ENCODE data around the gene PLD1. TPM values are rescaled to one million over a fixed set of nuclear protein-coding genes. Genes with fewer than 3 reads are reported as not detected.
"Not testable (repeated sequence)": the region's sequence is repeated elsewhere in the genome, so short reads cannot be mapped to it uniquely, and the experiment has no call there.

The PLD1 gene
- total RNA-seq, 4 donors from 2014 or later = 7.0 to 17.1 (median 13.6) TPM

DNA sequence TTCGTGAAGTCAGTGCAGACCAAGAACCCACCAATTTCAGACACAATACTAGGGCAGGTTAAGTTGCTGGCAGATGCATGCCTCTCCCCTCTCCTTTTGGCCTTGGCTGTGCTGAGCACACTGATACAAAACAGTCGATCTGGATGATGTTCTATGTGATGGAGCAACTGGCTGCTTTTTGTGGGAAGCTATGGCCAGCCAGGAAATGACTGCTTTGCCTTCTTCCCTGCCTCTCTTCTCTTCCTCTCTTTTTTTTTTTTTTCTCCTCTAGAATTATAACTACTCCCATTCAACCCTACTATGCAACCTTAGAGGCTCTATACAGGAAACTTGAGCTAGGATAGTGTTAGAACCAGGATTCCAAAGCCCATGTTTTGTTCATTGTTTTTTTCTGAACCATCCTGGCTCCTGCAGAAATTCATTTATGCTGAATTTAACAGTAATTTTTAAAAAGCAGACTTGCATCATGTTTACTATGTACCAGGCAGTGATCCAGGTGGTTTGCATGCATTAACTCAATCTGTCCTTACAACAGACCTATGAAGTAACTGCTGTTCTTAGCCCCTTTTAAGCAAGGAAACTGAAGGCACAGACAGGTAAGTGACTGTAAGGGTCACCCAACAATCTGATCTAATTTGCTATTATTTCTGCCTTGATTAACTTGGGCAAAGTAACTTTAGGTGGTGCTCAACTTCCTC lies 62.9 kb downstream of the PLD1 start:
- H3K4me1 ChIP-seq = peaks cover 0 to 9% (median 5%) of the 10 kb centered on the region in 3 donors
- 44 to 70% methylated on average over 1 to 2 of the region's 2 CpGs for WGBS, 2 donors (ENCODE audit: low coverage in 1 of 2)
- ATAC-seq = no peak
- H3K27ac ChIP-seq = no peak overlapping the region
- H3K27me3 ChIP-seq = no peaks in the 10 kb centered on the region
- TF ChIP-seq POLR2A (IDR thresholded peaks at IDR 0.05) (no peak), CTCF (IDR thresholded peaks at IDR 0.05) (no peak)
- peaks cover 0 to 6% of the 10 kb centered on the region in 2 donors for H3K36me3 ChIP-seq
- no peak overlapping the region for H3K4me3 ChIP-seq
- no peaks in the 10 kb centered on the region for H3K9me3 ChIP-seq

GRCh38 chr3:171746320-171747222 lies 63.7 kb downstream of the PLD1 start:
- H3K27ac ChIP-seq, H3K9me3 ChIP-seq, H3K4me3 ChIP-seq, H3K27me3 ChIP-seq, H3K36me3 ChIP-seq, ATAC-seq, H3K4me1 ChIP-seq: not testable (repeated sequence)
- 80 to 94% methylated on average over 1 to 6 of the region's 11 CpGs for WGBS, 2 donors (ENCODE audit: low coverage in 1 of 2)

DNA sequence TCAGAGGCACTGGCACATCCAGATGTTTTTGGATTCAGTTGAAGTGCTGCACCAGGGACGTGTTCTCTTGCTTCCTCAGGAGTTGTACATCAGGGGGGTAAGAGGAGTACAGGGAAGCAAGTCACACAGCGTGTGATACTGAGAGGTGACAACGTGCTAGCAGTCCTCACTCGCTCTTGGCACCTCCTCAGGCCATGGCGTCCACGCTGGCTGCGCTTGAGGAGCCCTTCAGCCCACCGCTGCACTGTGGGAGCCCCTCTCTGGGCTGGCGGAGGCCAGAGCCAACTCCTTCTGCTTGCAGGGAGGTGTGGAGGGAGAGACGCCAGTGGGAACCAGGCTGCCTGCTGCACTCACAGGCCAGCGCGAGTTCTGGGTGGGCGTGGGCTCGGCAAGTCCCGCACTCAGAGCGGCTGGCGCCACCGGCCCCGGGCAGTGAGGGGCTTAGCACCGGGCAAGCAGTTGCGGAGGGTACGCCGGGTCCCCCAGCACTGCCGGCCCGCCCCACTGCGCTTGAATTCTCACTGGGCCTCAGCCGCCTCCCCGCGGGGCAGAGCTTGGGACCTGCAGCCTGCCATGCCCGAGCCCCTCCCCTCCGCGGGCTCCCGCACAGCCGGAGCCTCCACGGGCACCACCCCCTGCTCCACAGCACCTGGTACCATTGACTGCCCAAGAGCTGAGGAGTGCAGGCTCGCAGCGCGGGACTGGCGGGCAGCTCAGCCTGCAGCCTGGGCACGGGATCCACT lies 64.5 kb downstream of the PLD1 start:
- TF ChIP-seq POLR2A (IDR thresholded peaks at IDR 0.05) (no peak), EP300 (IDR thresholded peaks at IDR 0.05) (no peak), CTCF (IDR thresholded peaks at IDR 0.05) (no peak), POLR2AphosphoS5 (IDR thresholded peaks at IDR 0.05) (no peak)
- Histone ChIP-seq H3K36me3 (peaks cover 0 to 6% of the 10 kb centered on the region in 2 donors), H3K9me3 (no peaks in the 10 kb centered on the region), H3K4me1 (peaks cover 0 to 9% (median 5%) of the 10 kb centered on the region in 3 donors), H3K27ac (no peak overlapping the region), H3K4me3 (no peak overlapping the region), H3K27me3 (no peaks in the 10 kb centered on the region)
- no peak for ATAC-seq
- 90 to 100% methylated on average over 1 to 2 of the region's 40 CpGs for WGBS, 2 donors (ENCODE audit: low coverage in 1 of 2)

- Histone ChIP-seq H3K27me3 (no peaks in the 10 kb centered on the region), H3K36me3 (peaks cover 0 to 6% of the 10 kb centered on the region in 2 donors), H3K4me3 (no peak overlapping the region), H3K4me1 (peaks cover 0 to 9% (median 5%) of the 10 kb centered on the region in 3 donors), H3K27ac (no peak overlapping the region), H3K9me3 (no peaks in the 10 kb centered on the region)
- 86 to 92% methylated on average over 4 to 5 of the region's 5 CpGs for WGBS, 2 donors (ENCODE audit: low coverage in 1 of 2)
- no peak for TF ChIP-seq CTCF (IDR thresholded peaks at IDR 0.05)
- no peak for TF ChIP-seq POLR2A (IDR thresholded peaks at IDR 0.05)
- no peak for TF ChIP-seq EP300 (IDR thresholded peaks at IDR 0.05)
- no peak for TF ChIP-seq POLR2AphosphoS5 (IDR thresholded peaks at IDR 0.05)
- ATAC-seq = no peak
Measured at GRCh38 chr3:171744158-171744741, 66.0 kb downstream of the PLD1 start.

Measured in gastroesophageal sphincter (tissue), 4 donors.